ENCODE results near the gene SH2D3C.

SH2D3C gene

DNA sequence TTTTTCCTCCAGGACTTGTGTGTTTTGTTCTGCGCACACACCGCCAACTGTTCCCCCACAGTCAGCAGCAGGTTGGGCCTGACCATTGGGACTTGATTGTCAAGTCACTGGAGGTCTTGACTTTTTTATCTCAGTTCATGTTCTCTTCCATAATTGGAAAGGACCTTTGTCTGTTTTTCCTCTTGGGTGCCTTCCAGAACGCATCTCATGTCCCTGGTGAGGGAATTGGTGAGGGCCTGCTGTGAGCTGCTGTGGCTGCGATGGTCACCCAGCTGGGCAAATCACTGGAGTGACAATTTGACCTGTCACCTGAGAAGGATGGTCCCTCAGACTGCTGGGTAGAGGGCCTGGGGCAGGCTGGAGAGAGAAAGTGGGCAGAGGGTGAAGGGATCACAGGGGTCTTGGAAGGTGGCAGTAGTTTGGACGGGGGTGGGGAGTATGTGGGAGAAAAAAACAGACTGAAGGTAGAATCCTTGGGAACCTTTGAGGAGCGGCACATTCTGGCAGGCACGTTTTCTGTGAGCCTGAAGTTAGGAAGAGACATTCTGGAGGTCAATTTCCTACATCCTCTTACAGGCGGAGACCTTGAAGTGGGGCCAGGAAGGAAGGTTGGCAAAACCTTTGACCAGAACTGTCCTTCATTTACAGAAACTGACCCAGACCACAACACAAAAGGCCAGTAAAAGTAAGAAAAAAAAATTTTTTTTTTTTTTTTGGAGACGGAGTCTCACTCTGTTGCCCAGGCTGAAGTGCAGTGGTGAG, 11.8 kb upstream of the SH2D3C start:
- DNase-seq (ENCODE audit: low spot score) = no peak
- in situ Hi-C loops (cut with MboI; ENCODE audit: low pct_unique_long_range_greater_than_20kb, low sequenced_read_pairs, unreplicated experiment) = no loop called here
- TF ChIP-seq, protein P1, sequence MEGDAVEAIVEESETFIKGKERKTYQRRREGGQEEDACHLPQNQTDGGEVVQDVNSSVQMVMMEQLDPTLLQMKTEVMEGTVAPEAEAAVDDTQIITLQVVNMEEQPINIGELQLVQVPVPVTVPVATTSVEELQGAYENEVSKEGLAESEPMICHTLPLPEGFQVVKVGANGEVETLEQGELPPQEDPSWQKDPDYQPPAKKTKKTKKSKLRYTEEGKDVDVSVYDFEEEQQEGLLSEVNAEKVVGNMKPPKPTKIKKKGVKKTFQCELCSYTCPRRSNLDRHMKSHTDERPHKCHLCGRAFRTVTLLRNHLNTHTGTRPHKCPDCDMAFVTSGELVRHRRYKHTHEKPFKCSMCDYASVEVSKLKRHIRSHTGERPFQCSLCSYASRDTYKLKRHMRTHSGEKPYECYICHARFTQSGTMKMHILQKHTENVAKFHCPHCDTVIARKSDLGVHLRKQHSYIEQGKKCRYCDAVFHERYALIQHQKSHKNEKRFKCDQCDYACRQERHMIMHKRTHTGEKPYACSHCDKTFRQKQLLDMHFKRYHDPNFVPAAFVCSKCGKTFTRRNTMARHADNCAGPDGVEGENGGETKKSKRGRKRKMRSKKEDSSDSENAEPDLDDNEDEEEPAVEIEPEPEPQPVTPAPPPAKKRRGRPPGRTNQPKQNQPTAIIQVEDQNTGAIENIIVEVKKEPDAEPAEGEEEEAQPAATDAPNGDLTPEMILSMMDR (IDR thresholded peaks at IDR 0.05; ENCODE audit: extremely low read depth, insufficient read depth, missing control alignments) = no peak

DNA sequence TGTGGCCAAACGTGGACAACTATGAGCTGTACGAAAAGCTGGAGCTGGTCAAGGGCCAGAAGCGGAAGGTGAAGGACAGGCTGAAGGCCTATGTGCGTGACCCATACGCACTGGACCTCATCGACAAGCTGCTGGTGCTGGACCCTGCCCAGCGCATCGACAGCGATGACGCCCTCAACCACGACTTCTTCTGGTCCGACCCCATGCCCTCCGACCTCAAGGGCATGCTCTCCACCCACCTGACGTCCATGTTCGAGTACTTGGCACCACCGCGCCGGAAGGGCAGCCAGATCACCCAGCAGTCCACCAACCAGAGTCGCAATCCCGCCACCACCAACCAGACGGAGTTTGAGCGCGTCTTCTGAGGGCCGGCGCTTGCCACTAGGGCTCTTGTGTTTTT, 10.7 kb upstream of the SH2D3C start:
- in situ Hi-C loops (cut with MboI; ENCODE audit: low pct_unique_long_range_greater_than_20kb, low sequenced_read_pairs, unreplicated experiment) = loop anchor here (10.0 kb wide), 1 partner anchor 126 kb away; the partner anchor contains the start of gene ST6GALNAC4
- no peak for DNase-seq (ENCODE audit: low spot score)
- TF ChIP-seq, protein P1 (IDR thresholded peaks at IDR 0.05; ENCODE audit: extremely low read depth, insufficient read depth, missing control alignments) = no peak

DNA sequence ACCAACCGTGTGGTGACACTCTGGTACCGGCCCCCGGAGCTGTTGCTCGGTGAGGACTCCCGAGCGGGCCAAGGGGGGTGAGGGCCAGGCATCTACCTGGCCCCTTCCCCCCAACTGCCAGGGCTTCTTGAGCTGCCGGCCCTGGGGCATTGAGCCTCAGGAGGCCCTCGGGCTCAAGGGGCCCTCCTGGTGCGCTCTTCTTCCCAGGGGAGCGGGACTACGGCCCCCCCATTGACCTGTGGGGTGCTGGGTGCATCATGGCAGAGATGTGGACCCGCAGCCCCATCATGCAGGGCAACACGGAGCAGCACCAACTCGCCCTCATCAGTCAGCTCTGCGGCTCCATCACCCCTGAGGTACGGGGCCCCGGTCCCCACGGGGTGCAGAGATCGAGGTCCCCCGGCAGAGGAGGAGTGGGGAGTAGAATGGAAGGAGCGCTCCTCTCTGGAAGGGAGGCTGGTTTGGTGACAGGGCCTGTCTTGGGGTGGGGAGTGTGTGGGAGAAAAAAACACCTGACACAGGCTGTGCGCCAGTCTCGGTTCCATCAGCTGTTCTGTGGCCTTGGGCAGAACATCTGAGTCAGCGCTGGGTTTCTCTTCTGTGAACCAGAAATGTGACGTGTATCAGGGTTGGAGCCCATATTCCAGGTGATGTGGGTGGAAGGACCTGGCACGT, 10.0 kb upstream of the SH2D3C start:
- TF ChIP-seq, protein P1 (IDR thresholded peaks at IDR 0.05; ENCODE audit: extremely low read depth, insufficient read depth, missing control alignments) = no peak
- in situ Hi-C loops (cut with MboI; ENCODE audit: low pct_unique_long_range_greater_than_20kb, low sequenced_read_pairs, unreplicated experiment) = loop anchor here (10.0 kb wide), 1 partner anchor 126 kb away; the partner anchor contains the start of gene ST6GALNAC4
- DNase-seq (ENCODE audit: low spot score) = no peak

DNA sequence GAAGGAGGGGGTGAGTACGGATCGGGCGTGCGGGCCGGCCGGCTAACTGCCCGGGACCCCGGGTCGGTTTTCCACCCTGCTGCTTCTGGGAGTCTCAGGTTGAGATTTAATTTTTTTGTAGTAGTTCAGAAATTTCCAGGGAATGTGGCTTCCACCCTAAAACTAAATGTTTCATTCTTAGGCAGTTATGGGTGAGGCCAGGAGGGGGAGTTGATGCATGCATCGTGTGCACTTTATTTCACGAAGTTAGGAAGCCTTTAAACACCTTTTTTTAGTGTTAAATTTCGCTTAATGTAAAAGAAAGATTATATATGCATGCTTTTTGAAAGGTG, 8.3 kb upstream of the SH2D3C start:
- in situ Hi-C loops (cut with MboI; ENCODE audit: low pct_unique_long_range_greater_than_20kb, low sequenced_read_pairs, unreplicated experiment) = loop anchor here (10.0 kb wide), 1 partner anchor 128 kb away; the partner anchor contains the start of gene ST6GALNAC4
- TF ChIP-seq, protein P1 (IDR thresholded peaks at IDR 0.05; ENCODE audit: extremely low read depth, insufficient read depth, missing control alignments) = peak; percentile 36
- no peak for DNase-seq (ENCODE audit: low spot score)

DNA sequence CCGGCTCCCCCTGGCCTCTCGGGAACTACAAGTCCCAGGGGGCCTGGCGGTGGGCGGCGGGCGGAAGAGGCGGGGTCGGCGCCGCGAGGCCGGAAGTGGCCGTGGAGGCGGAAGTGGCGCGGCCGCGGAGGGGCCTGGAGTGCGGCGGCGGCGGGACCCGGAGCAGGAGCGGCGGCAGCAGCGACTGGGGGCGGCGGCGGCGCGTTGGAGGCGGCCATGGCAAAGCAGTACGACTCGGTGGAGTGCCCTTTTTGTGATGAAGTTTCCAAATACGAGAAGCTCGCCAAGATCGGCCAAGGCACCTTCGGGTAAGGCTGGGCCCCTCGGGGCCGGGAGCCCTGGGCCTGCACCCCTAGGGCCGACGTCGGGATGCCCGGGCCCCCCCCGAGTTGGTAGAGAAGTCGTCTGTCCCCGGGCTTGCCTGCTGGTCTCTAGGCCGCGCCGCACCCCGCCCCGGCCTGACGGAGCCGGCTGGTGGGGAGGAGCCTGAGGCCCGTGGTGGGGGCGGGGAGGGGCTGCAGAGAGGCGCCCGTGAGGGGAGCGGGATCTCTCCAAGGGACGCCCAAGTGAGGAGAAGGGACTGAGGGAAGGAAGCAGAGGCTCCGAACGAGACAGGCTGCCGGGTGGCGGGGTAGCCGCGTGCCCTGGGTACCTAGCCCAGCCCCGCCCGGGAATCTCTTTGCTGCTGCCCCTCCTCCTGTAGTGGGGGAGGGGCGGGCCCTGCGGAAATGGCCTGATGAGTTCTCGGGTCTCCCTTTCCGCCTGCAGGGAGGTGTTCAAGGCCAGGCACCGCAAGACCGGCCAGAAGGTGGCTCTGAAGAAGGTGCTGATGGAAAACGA, 7.7 kb upstream of the SH2D3C start, which contains the start of gene CDK9:
Gene CDK9, plus strand, starts transcription at position 102 of the 840 bp plus-strand sequence. Its CDS starts 115 bp downstream, at position 217.
- in situ Hi-C loops (cut with MboI; ENCODE audit: low pct_unique_long_range_greater_than_20kb, low sequenced_read_pairs, unreplicated experiment) = loop anchor here (10.0 kb wide), 1 partner anchor 129 kb away; the partner anchor contains the start of gene ST6GALNAC4
- TF ChIP-seq, protein P1 (IDR thresholded peaks at IDR 0.05; ENCODE audit: extremely low read depth, insufficient read depth, missing control alignments) = peak; percentile 40
- peak; percentile 98 for DNase-seq (ENCODE audit: low spot score)

All from GM13977 (cell line).